K562 (cell line): ENCODE data around the gene TCF20. TPM values are rescaled to one million over a fixed set of nuclear protein-coding genes. Genes with fewer than 3 reads are reported as not detected.

ENCODE experiments used
- ATAC-seq: fragments of 200-7000 bp; cut with Tn5 transposase; 3 replicates; pipeline ENCODE4 v1.9.1; 2020; ENCODE audit warnings: moderate library complexity
- BruUV-seq: library from RNA; stranded (reverse); fragments of 400-500 nt; replicated peaks from 2 replicates; lab custom pipeline; 2021; lab: Mats Ljungman, UMichigan
- CTCF ChIA-PET: fragments of 300-600 bp; formaldehyde crosslinking; extraction: SDS; loops from one replicate; lab custom pipeline; 2021; ENCODE audit warnings: low intra/inter-chr PET ratio; lab: Yijun Ruan, JAX
- POLR2A ChIA-PET: fragments of 300-600, 350-650 bp; sonication (Branson Sonifier 250); formaldehyde crosslinking; extraction: SDS; loops from one replicate; lab custom pipeline; 2021; ENCODE audit warnings: antibody characterized with exemption, inconsistent platforms; lab: Yijun Ruan, JAX
- DNase-seq, 4 experiments: peaks; one replicate each; pipeline versions ENCODE4 v3.0.0 to v3.0.0-alpha.2; 2011 to 2018; ENCODE audit warnings: low spot score in 3 of 4, mixed read lengths in 3 of 4; ENCODE audit errors: extremely low read depth in 1 of 4
- FAIRE-seq: peaks from 2 replicates; lab custom pipeline; 2011; peaks lifted over from hg19 to GRCh38; lab: Jason Lieb, UNC
- H2AFZ ChIP-seq: 2 replicates; pipeline ENCODE4 v1.6.0; 2011; ENCODE audit warnings: low read depth, low read length, control low read depth, inconsistent platforms
- H3K27ac ChIP-seq: fragments of 200-600 bp; 3 replicates; pipeline ENCODE4 v1.8.0; 2011; ENCODE audit warnings: low read depth, mild to moderate bottlenecking, control low read depth, inconsistent platforms, low read length, moderate library complexity, mixed read lengths; ENCODE audit errors: extremely low read depth
- H3K27me3 ChIP-seq, 2 experiments: fragments of 300-600 bp in 1 of 2; 2 replicates in 1 of 2; 3 replicates in 1 of 2; pipeline versions ENCODE4 v1.6.0 to v1.8.0; 2011; ENCODE audit warnings: inconsistent platforms in 2 of 2, low read length in 2 of 2, mild to moderate bottlenecking in 1 of 2, mixed read lengths in 1 of 2, moderate library complexity in 1 of 2; ENCODE audit not compliant: control insufficient read depth in 2 of 2, insufficient read depth in 2 of 2
- H3K36me3 ChIP-seq: fragments of 300-600 bp; 3 replicates; pipeline ENCODE4 v1.8.0; 2011; ENCODE audit warnings: mild to moderate bottlenecking, low read length, inconsistent platforms; ENCODE audit not compliant: control insufficient read depth, insufficient read depth
- H3K4me1 ChIP-seq, 2 experiments: fragments of 200-600 bp in 1 of 2; replicated peaks in 1 of 2; 2 replicates in 1 of 2; 3 replicates in 1 of 2; pipeline versions ENCODE4 v1.5.1 to v1.8.0; 2011; ENCODE audit warnings: inconsistent platforms in 2 of 2, low read length in 2 of 2, mild to moderate bottlenecking in 1 of 2, mixed read lengths in 1 of 2, moderate library complexity in 1 of 2; ENCODE audit not compliant: control insufficient read depth in 2 of 2, insufficient read depth in 2 of 2
- H3K4me2 ChIP-seq: 2 replicates; pipeline ENCODE4 v1.6.1; 2011; ENCODE audit warnings: low read length, control low read depth, inconsistent platforms, mixed read lengths; ENCODE audit not compliant: insufficient read depth
- H3K4me3 ChIP-seq: fragments of 200-600 bp; sonication (generic), shearing (Covaris generic); 2 replicates; pipeline ENCODE4 v1.5.1; 2016; ENCODE audit warnings: control low read depth, inconsistent platforms
- H3K79me2 ChIP-seq: fragments of 200-600 bp; 3 replicates; pipeline ENCODE4 v1.8.0; 2011; ENCODE audit warnings: low read length, inconsistent platforms; ENCODE audit not compliant: control insufficient read depth, insufficient read depth
- H3K9ac ChIP-seq, 2 experiments: 2 replicates each; pipeline versions ENCODE4 v1.6.0 to v1.6.1; 2011; ENCODE audit warnings: low read depth in 2 of 2, low read length in 2 of 2, control low read depth in 1 of 2, inconsistent platforms in 1 of 2, mild to moderate bottlenecking in 1 of 2, mixed read lengths in 1 of 2; ENCODE audit not compliant: insufficient read depth in 1 of 2
- H3K9me1 ChIP-seq: one replicate; pipeline ENCODE4 v1.6.0; 2011; ENCODE audit warnings: inconsistent platforms, mild to moderate bottlenecking, low read length, moderate library complexity; ENCODE audit not compliant: control insufficient read depth, insufficient read depth
- H3K9me3 ChIP-seq: replicated peaks from 2 replicates; pipeline ENCODE4 v1.5.1; 2011; ENCODE audit warnings: low read depth, low read length, inconsistent platforms; ENCODE audit not compliant: control insufficient read depth, insufficient read depth
- H4K20me1 ChIP-seq: replicated peaks from 2 replicates; pipeline ENCODE4 v1.6.1; 2011; ENCODE audit warnings: low read length, inconsistent platforms, mixed read lengths; ENCODE audit not compliant: control insufficient read depth, insufficient read depth
- ATF1 ChIP-seq, 2 experiments: fragments of 450-650 bp in 1 of 2; IDR thresholded peaks; 2 replicates each; pipeline ENCODE4 v1.6.1; 2016; ENCODE audit warnings: missing compliant biosample characterization in 1 of 2, missing genetic modification characterization in 1 of 2
- CBFB ChIP-seq: sonication (generic); formaldehyde crosslinking; IDR thresholded peaks from 2 replicates; pipeline ENCODE4 v1.4.0; 2020; ENCODE audit warnings: mild to moderate bottlenecking, missing genetic modification reagents
- E2F6 ChIP-seq, 2 experiments: IDR thresholded peaks; 2 replicates each; pipeline ENCODE4 v1.6.1; 2011; ENCODE audit warnings: borderline replicate concordance in 1 of 2, control low read depth in 1 of 2, low read depth in 1 of 2, low read length in 1 of 2, mild to moderate bottlenecking in 1 of 2, mixed read lengths in 1 of 2, moderate library complexity in 1 of 2; ENCODE audit not compliant: insufficient read depth in 1 of 2, insufficient read length in 1 of 2, poor library complexity in 1 of 2, severe bottlenecking in 1 of 2; ENCODE audit errors: extremely low read depth in 1 of 2
- FOXA1 ChIP-seq: fragments of 450-650 bp; IDR thresholded peaks from 2 replicates; pipeline ENCODE4 v1.6.1; 2016; ENCODE audit warnings: mild to moderate bottlenecking, borderline replicate concordance
- HOMEZ ChIP-seq: fragments of 250-450 bp; sonication (Bioruptor Pico); IDR thresholded peaks from 2 replicates; pipeline ENCODE4 v1.4.0; 2020; ENCODE audit warnings: mild to moderate bottlenecking, moderate library complexity
- MTF1 ChIP-seq: fragments of 250-450 bp; sonication (Bioruptor Pico); IDR thresholded peaks from 2 replicates; pipeline ENCODE4 v1.9.0; 2021; ENCODE audit warnings: moderate library complexity, mild to moderate bottlenecking, inconsistent platforms, borderline replicate concordance
- PHTF2 ChIP-seq: fragments of 250-450 bp; sonication (Bioruptor Pico); IDR thresholded peaks from 2 replicates; pipeline ENCODE4 v1.5.0; 2021; ENCODE audit warnings: mild to moderate bottlenecking
- RBM15 ChIP-seq: fragments of 200-400 bp; formaldehyde crosslinking; IDR thresholded peaks from 2 replicates; pipeline ENCODE4 v1.6.1; 2018; ENCODE audit warnings: mild to moderate bottlenecking, low read length, moderate library complexity; ENCODE audit not compliant: insufficient read depth
- RBM17 ChIP-seq: fragments of 200-400 bp; formaldehyde crosslinking; IDR thresholded peaks from 2 replicates; pipeline ENCODE4 v1.6.1; 2017; ENCODE audit warnings: low read depth, mild to moderate bottlenecking, low read length, borderline replicate concordance
- RBM25 ChIP-seq: fragments of 200-400 bp; formaldehyde crosslinking; IDR thresholded peaks from 2 replicates; pipeline ENCODE4 v1.6.1; 2018; ENCODE audit warnings: low read length, low read depth, moderate library complexity; ENCODE audit not compliant: severe bottlenecking
- SIN3A ChIP-seq, 2 experiments: fragments of 150-350 bp in 1 of 2; IDR thresholded peaks; 2 replicates each; pipeline ENCODE4 v1.6.1; 2011 to 2016; ENCODE audit warnings: borderline replicate concordance in 2 of 2, low read depth in 2 of 2, low read length in 2 of 2, mild to moderate bottlenecking in 2 of 2, moderate library complexity in 2 of 2; ENCODE audit not compliant: control insufficient read depth in 1 of 2
- TARDBP ChIP-seq: fragments of 450-650 bp; IDR thresholded peaks from 2 replicates; pipeline ENCODE4 v1.6.1; 2016
- TCF7L2 ChIP-seq: fragments of 150-350 bp; IDR thresholded peaks from 2 replicates; pipeline ENCODE4 v1.6.1; 2016; ENCODE audit warnings: low read depth, mild to moderate bottlenecking, low read length, moderate library complexity
- ZFP36 ChIP-seq: fragments of 150-350 bp; IDR thresholded peaks from 2 replicates; pipeline ENCODE4 v1.6.1; 2018; ENCODE audit warnings: low read length, low read depth; ENCODE audit not compliant: partially characterized antibody
- ZNF165 ChIP-seq: fragments of 250-450 bp; sonication (Bioruptor Pico); IDR thresholded peaks from 2 replicates; pipeline ENCODE4 v1.4.0; 2020; ENCODE audit warnings: borderline replicate concordance
- ZNF740 ChIP-seq, 3 experiments: fragments of 200-800 bp in 1 of 3; sonication (Bioruptor generic) in 1 of 3; sonication (generic) in 1 of 3; formaldehyde crosslinking in 1 of 3; IDR thresholded peaks; 2 replicates each; pipeline versions ENCODE4 v1.6.1 to v1.8.0; 2016 to 2022; ENCODE audit warnings: mild to moderate bottlenecking in 2 of 3, missing compliant biosample characterization in 2 of 3, missing genetic modification characterization in 2 of 3, missing genetic modification reagents in 1 of 3
- WGBS: fragments of 100-300 bp; shearing (Covaris generic); methylation state at CpG from one replicate; pipeline ENCODE4 v1.1.6; 2016; ENCODE audit warnings: low coverage, mixed read lengths; ENCODE audit not compliant: insufficient coverage; ENCODE audit errors: missing lambda C conversion rate; 5-methylcytosine and 5-hydroxymethylcytosine counted together
- in situ Hi-C: fragments of 300-500 bp; cut with MboI; formaldehyde crosslinking; loops from 4 replicates; pipeline ENCODE4 v1.15.0; 2018; ENCODE audit warnings: inconsistent platforms, mixed read lengths
- intact Hi-C: fragments of 100-400 bp; cut with micrococcal nuclease; formaldehyde crosslinking; loops from 2 replicates; pipeline ENCODE4 v1.14.2; 2022
- polyA plus RNA-seq, 8 experiments: library from polyadenylated mRNA; depleted of rRNA in 4 of 8; stranded (reverse) in 5 of 8; unstranded in 3 of 8; fragments of >200 nt; fragmentation: Nextera tagmentation in 2 of 8; fragmentation: Illumina TruSeq in 1 of 8; extraction: Ambion mirVana in 2 of 8; extraction: Trizol in 1 of 8; gene quantifications; 2 replicates each; pipeline versions ENCODE4 v1.2.1 to v1.2.3, GENCODE V29; 2011 to 2014; ENCODE audit warnings: inconsistent platforms in 1 of 8, missing spikeins in 1 of 8
- total RNA-seq, 7 experiments: library from RNA; depleted of rRNA in 6 of 7; stranded (reverse); fragments of >200 nt in 6 of 7; fragmentation: Illumina TruSeq in 2 of 7; extraction: Trizol in 2 of 7; gene quantifications; 2 replicates each; pipeline versions ENCODE4 v1.2.1 to v1.2.3, GENCODE V29; 2011 to 2021; ENCODE audit warnings: low replicate concordance in 1 of 7

Gene TCF20
- total and polyA plus RNA-seq, 9 of the 15 experiments (the other 6 are each of a cell fraction or from before 2014, with no cell fraction given), result 0.35 to 43.6 (median 17.5) TPM

GRCh38 chr22:42301077-42301741 lies 30.8 kb upstream of the TCF20 start:
- BruUV-seq, result no TSS peak
- ChIA-PET POLR2A (no interaction called here), CTCF (no interaction called here)
- Histone ChIP-seq H4K20me1 (no peaks in the 10 kb centered on the region), H3K9ac (peak overlapping the region in 1 of 2 experiments; percentile 78; a peak in 2 of 4 replicates), H3K9me1 (no peaks in the 10 kb centered on the region), H3K79me2 (no peaks in the 10 kb centered on the region), H3K9me3 (no peaks in the 10 kb centered on the region), H2AFZ (no peak overlapping the region), H3K27ac (no peak overlapping the region), H3K4me3 (no peak overlapping the region), H3K36me3 (no peaks in the 10 kb centered on the region), H3K4me1 (peaks cover 18 to 50% of the 10 kb centered on the region in 2 experiments), H3K27me3 (peaks cover 0 to 4% of the 10 kb centered on the region in 2 experiments; a peak in 2 of 5 replicates), H3K4me2 (no peak overlapping the region)
- in situ Hi-C loops, result no loop called here
- 55% methylated on average over 9 of the region's 13 CpGs for WGBS
- FAIRE-seq (no peak), DNase-seq (no peak), ATAC-seq (no peak; the same call in 2 of the 3 replicates)
- intact Hi-C loops, result no loop called here
- TF ChIP-seq RBM17, result no peak
- no peak for TF ChIP-seq ZNF165 (CRISPR knock-in tag)
- TF ChIP-seq FOXA1, result no peak
- 0 out of 2 replicates have a peak, but pooled peaks have one; percentile 20 for TF ChIP-seq ZNF740 (CRISPR knock-in tag; IDR thresholded peaks at IDR 0.05)
- TF ChIP-seq ZNF740 (tag; IDR thresholded peaks at IDR 0.05), result no peak
- TF ChIP-seq RBM15, result no peak
- no peak for TF ChIP-seq E2F6 (IDR thresholded peaks at IDR 0.05; ENCODE audit: borderline replicate concordance in 1 of 2, extremely low read depth in 1 of 2, insufficient read depth in 1 of 2, insufficient read length in 1 of 2, low read depth in 1 of 2, low read length in 1 of 2, poor library complexity in 1 of 2, severe bottlenecking in 1 of 2)
- TF ChIP-seq CBFB (CRISPR knock-in tag), result no peak
- TF ChIP-seq MTF1 (CRISPR knock-in tag), result no peak
- no peak for TF ChIP-seq ATF1 (CRISPR knock-in tag; IDR thresholded peaks at IDR 0.05)
- no peak for TF ChIP-seq ATF1 (tag; IDR thresholded peaks at IDR 0.05)
- TF ChIP-seq SIN3A (IDR thresholded peaks at IDR 0.05; ENCODE audit: borderline replicate concordance in 2 of 2, control insufficient read depth in 1 of 2, low read depth in 2 of 2, low read length in 2 of 2), result no peak
- TF ChIP-seq ZFP36, result peak; percentile 55
- no peak for TF ChIP-seq HOMEZ (CRISPR knock-in tag)
- no peak for TF ChIP-seq TCF7L2
- TF ChIP-seq RBM25, result peak; percentile 25
- no peak for TF ChIP-seq PHTF2 (CRISPR knock-in tag)
- TF ChIP-seq TARDBP, result no peak
